Central memory CD4-positive, alpha-beta T cell (primary cell): ENCODE measurements around the gene DOCK4.
"Not testable (repeated sequence)": the region's sequence is repeated elsewhere in the genome, so short reads cannot be mapped to it uniquely, and the experiment has no call there.

ENCODE experiments used
- DNase-seq: peaks from one replicate; pipeline ENCODE4 v3.0.0; 2022

Gene DOCK4

GRCh38 chr7:112132051-112132694, 74.0 kb downstream of the DOCK4 start:
- no peak for DNase-seq

- no peak for DNase-seq
Observed at GRCh38 chr7:112130729-112131410, 75.3 kb downstream of the DOCK4 start.

GRCh38 chr7:112129655-112130323, 76.4 kb downstream of the DOCK4 start:
- no peak for DNase-seq

GRCh38 chr7:112128461-112129425, 77.5 kb downstream of the DOCK4 start:
- not testable (repeated sequence) for DNase-seq

GRCh38 chr7:112128041-112128440, 78.2 kb downstream of the DOCK4 start:
- not testable (repeated sequence) for DNase-seq

- DNase-seq: no peak
Observed at GRCh38 chr7:112125250-112125649, 80.9 kb downstream of the DOCK4 start.

GRCh38 chr7:112124061-112124766, 82.0 kb downstream of the DOCK4 start:
- DNase-seq: no peak

GRCh38 chr7:112122798-112123197, 83.4 kb downstream of the DOCK4 start:
- DNase-seq: no peak

- DNase-seq: no peak
Observed at GRCh38 chr7:112122144-112122543, 84.1 kb downstream of the DOCK4 start.

- no peak for DNase-seq
Observed at GRCh38 chr7:112121318-112121717, 84.9 kb downstream of the DOCK4 start.

- no peak for DNase-seq
Observed at GRCh38 chr7:112120696-112121217, 85.4 kb downstream of the DOCK4 start.

- no peak for DNase-seq
Observed at GRCh38 chr7:112118581-112119566, 87.3 kb downstream of the DOCK4 start.

GRCh38 chr7:112116894-112117293, 89.3 kb downstream of the DOCK4 start:
- DNase-seq: no peak

- no peak for DNase-seq
Observed at GRCh38 chr7:112116358-112116757, 89.8 kb downstream of the DOCK4 start.

- no peak for DNase-seq
Observed at GRCh38 chr7:112115880-112116279, 90.3 kb downstream of the DOCK4 start.

GRCh38 chr7:112113913-112114575, 92.2 kb downstream of the DOCK4 start:
- DNase-seq: no peak

GRCh38 chr7:112112822-112113255, 93.4 kb downstream of the DOCK4 start:
- no peak for DNase-seq

GRCh38 chr7:112110651-112111050, 95.5 kb downstream of the DOCK4 start:
- no peak for DNase-seq

- DNase-seq: no peak
Observed at GRCh38 chr7:112110175-112110574, 96.0 kb downstream of the DOCK4 start.

GRCh38 chr7:112108981-112109380, 97.2 kb downstream of the DOCK4 start:
- DNase-seq: no peak
